Lung (tissue), 12 donors: ENCODE measurements around the gene AGO3. TPM values are rescaled to one million over a fixed set of nuclear protein-coding genes. Genes with fewer than 3 reads are reported as not detected.

Source experiments
- ATAC-seq: fragments of 200-7000 bp; cut with Tn5 transposase; one replicate; pipeline ENCODE4 v1.9.1; 2020; ENCODE audit warnings: moderate number of reproducible peaks; ENCODE audit not compliant: insufficient read depth, low FRiP score
- DNase-seq, 3 donors: peaks; one replicate each; pipeline ENCODE4 v3.0.0-alpha.2; 2013 to 2017
- H3K27ac ChIP-seq, 2 donors: one replicate each; pipeline ENCODE4 v1.5.1; 2013; ENCODE audit warnings: mild to moderate bottlenecking in 2 of 2, moderate library complexity in 2 of 2, control low read depth in 1 of 2, inconsistent platforms in 1 of 2, low read depth in 1 of 2, low read length in 1 of 2
- H3K27me3 ChIP-seq, 3 donors: one replicate each; pipeline ENCODE4 v1.5.1; 2013; ENCODE audit warnings: low read length in 2 of 3; ENCODE audit not compliant: control insufficient read depth in 3 of 3, insufficient read depth in 3 of 3
- H3K36me3 ChIP-seq, 4 donors: one replicate each; pipeline ENCODE4 v1.5.1; 2013; ENCODE audit warnings: low read length in 4 of 4, mild to moderate bottlenecking in 1 of 4, moderate library complexity in 1 of 4; ENCODE audit not compliant: control insufficient read depth in 4 of 4, insufficient read depth in 4 of 4
- H3K4me1 ChIP-seq, 5 donors: one replicate each; pipeline ENCODE4 v1.5.1; 2013; ENCODE audit warnings: low read length in 5 of 5, mild to moderate bottlenecking in 2 of 5, moderate library complexity in 1 of 5; ENCODE audit not compliant: control insufficient read depth in 5 of 5, insufficient read depth in 5 of 5
- H3K4me3 ChIP-seq: one replicate; pipeline ENCODE4 v1.5.1; 2013; ENCODE audit warnings: mild to moderate bottlenecking, control low read depth, moderate library complexity
- H3K9ac ChIP-seq, 2 donors: one replicate each; pipeline ENCODE4 v1.5.1; 2013; ENCODE audit warnings: low read length in 2 of 2, control low read depth in 1 of 2; ENCODE audit not compliant: insufficient read depth in 1 of 2
- H3K9me3 ChIP-seq, 4 donors: one replicate each; pipeline ENCODE4 v1.5.1; 2013; ENCODE audit warnings: low read length in 3 of 4, mild to moderate bottlenecking in 1 of 4, moderate library complexity in 1 of 4; ENCODE audit not compliant: control insufficient read depth in 4 of 4, insufficient read depth in 3 of 4
- WGBS, 2 donors: extraction: QIAGEN DNeasy Blood & Tissue Kit; methylation state at CpG; one replicate each; pipeline ENCODE4 v1.1.7; 2013; 5-methylcytosine and 5-hydroxymethylcytosine counted together
- polyA plus RNA-seq, 2 donors: library from polyadenylated mRNA; stranded (reverse); fragments of 200-250 nt; gene quantifications; one replicate each; pipeline ENCODE4 v1.2.1, GENCODE V29; 2013
- total RNA-seq, 2 donors: library from RNA; depleted of rRNA in 1 of 2; stranded (reverse); fragments of >200 nt in 1 of 2; gene quantifications; one replicate each; pipeline ENCODE4 v1.2.1, GENCODE V29; 2014 to 2021
- TF ChIP-seq, protein P1 (sequence below): IDR thresholded peaks from 2 replicates; pipeline ENCODE4 v1.5.1; 2012; ENCODE audit warnings: mild to moderate bottlenecking; ENCODE audit errors: control extremely low read depth, extremely low read depth
- donor health status: control.
- donor health status: control.
- donor health status: Bipolar disorder and iron deficiency.
- donor health status: healthy.
- donor health status: DM: yes; HTN: yes; CAD: no.

Gene AGO3
- total and polyA plus RNA-seq, 4 donors = 4.4 to 60.4 (median 19.6) TPM

DNA sequence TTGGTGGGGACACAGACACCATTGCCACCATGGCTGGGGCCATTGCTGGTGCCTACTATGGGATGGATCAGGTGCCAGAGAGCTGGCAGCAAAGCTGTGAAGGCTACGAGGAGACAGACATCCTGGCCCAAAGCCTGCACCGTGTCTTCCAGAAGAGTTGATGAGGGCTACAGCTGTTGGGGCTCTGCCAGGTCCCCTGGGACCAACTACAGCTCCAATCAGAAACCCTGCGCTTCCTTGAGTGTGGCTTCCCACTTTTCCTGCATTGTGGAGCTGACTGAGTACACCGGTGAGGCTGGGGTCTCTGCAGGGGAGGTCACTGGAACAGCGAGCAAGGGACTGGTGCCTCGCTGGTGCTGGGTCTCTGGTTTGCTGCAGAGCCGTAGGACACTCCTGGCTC is 162.3 kb downstream of the AGO3 start:
- no peak overlapping the region for H3K27ac ChIP-seq
- no peak overlapping the region for H3K4me3 ChIP-seq
- no peak overlapping the region for H3K9ac ChIP-seq
- ATAC-seq (no peak), DNase-seq (no peak)
- TF ChIP-seq, protein P1, sequence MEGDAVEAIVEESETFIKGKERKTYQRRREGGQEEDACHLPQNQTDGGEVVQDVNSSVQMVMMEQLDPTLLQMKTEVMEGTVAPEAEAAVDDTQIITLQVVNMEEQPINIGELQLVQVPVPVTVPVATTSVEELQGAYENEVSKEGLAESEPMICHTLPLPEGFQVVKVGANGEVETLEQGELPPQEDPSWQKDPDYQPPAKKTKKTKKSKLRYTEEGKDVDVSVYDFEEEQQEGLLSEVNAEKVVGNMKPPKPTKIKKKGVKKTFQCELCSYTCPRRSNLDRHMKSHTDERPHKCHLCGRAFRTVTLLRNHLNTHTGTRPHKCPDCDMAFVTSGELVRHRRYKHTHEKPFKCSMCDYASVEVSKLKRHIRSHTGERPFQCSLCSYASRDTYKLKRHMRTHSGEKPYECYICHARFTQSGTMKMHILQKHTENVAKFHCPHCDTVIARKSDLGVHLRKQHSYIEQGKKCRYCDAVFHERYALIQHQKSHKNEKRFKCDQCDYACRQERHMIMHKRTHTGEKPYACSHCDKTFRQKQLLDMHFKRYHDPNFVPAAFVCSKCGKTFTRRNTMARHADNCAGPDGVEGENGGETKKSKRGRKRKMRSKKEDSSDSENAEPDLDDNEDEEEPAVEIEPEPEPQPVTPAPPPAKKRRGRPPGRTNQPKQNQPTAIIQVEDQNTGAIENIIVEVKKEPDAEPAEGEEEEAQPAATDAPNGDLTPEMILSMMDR = no peak
- H3K36me3 ChIP-seq = peaks cover 3 to 50% (median 29%) of the 10 kb centered on the region in 4 donors
- no peaks in the 10 kb centered on the region for H3K27me3 ChIP-seq
- no peaks in the 10 kb centered on the region for H3K9me3 ChIP-seq
- WGBS, 2 donors = 90 to 91% methylated on average over 7 of the region's 7 CpGs
- peaks cover 4 to 14% (median 7%) of the 10 kb centered on the region in 5 donors for H3K4me1 ChIP-seq

DNA sequence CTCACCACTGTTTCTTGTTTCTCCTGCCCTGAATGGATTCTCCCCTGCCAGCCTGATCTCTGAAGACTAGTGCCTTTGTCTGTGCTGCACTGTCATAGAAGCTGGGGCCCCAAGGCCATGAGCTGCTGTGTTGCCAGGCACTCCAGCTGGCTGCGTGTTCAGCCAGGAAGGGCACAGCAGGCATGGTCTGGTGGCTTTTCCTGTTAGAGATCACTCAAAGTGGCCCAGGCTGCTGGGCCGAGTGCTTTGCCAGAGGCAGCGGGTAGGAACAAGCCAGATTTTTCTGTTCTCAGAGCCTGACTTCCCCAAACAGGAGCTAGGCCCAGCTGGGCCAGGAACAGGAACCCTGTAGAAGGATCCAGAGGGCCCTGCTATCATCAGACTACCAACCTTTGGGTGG is 163.0 kb downstream of the AGO3 start:
- TF ChIP-seq, protein P1 = no peak
- Histone ChIP-seq H3K4me1 (peaks cover 4 to 10% (median 7%) of the 10 kb centered on the region in 5 donors), H3K9ac (no peak overlapping the region), H3K4me3 (no peak overlapping the region), H3K9me3 (no peaks in the 10 kb centered on the region), H3K27ac (no peak overlapping the region), H3K27me3 (no peaks in the 10 kb centered on the region), H3K36me3 (peaks cover 3 to 50% (median 28%) of the 10 kb centered on the region in 4 donors)
- WGBS, 2 donors = 73 to 77% methylated on average over 3 of the region's 3 CpGs
- DNase-seq (no peak), ATAC-seq (no peak)

DNA sequence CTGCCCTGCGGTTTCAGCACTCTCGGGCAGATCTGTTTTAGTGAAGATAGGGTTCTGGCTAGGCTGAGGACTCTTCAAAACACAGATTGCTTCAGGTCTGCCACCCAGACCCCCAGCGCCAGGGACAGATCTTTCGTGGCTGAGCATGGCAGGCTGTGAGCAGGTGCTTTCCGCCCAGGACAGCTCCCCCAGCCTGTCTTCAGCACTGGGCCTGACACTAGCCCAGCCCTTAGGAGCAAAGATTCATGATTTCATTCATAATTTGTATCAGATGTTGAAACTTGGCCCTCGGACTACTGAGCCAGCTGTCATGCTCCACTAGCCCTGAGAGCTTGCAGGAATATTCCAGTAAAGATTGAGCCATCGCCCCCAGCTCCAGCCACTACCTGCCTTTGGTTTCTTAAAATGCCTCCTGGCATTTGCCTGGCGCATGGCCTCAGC is 163.7 kb downstream of the AGO3 start:
- ATAC-seq (no peak), DNase-seq (no peak)
- peaks cover under 1 to 9% (median 4%) of the 10 kb centered on the region in 5 donors for H3K4me1 ChIP-seq
- no peak overlapping the region for H3K4me3 ChIP-seq
- TF ChIP-seq, protein P1 = no peak
- no peak overlapping the region for H3K27ac ChIP-seq
- WGBS, 2 donors = 90 to 94% methylated on average over 8 of the region's 8 CpGs
- H3K9ac ChIP-seq = no peak overlapping the region
- H3K36me3 ChIP-seq = peaks cover 3 to 50% (median 28%) of the 10 kb centered on the region in 4 donors
- H3K27me3 ChIP-seq = no peaks in the 10 kb centered on the region
- H3K9me3 ChIP-seq = no peaks in the 10 kb centered on the region
